HAP-1 (cell line): ENCODE measurements around the gene CCBE1.
"Not testable (repeated sequence)": the region's sequence is repeated elsewhere in the genome, so short reads cannot be mapped to it uniquely, and the experiment has no call there.

ENCODE experiments used
- DNase-seq, 2 experiments: peaks; one replicate each; pipeline ENCODE4 v3.0.0-alpha.2; 2016 to 2020; ENCODE audit warnings: low spot score in 2 of 2
- H3K27me3 ChIP-seq: fragments of 250-450 bp; sonication (Bioruptor Pico); 2 replicates; pipeline ENCODE4 v1.5.1; 2020; ENCODE audit warnings: low read depth, mild to moderate bottlenecking, moderate library complexity
- H3K36me3 ChIP-seq: fragments of 250-450 bp; sonication (Bioruptor Pico); replicated peaks from 2 replicates; pipeline ENCODE4 v1.5.1; 2020; ENCODE audit warnings: mild to moderate bottlenecking
- H3K4me1 ChIP-seq: fragments of 250-450 bp; sonication (Bioruptor Pico); 2 replicates; pipeline ENCODE4 v1.5.1; 2020; ENCODE audit warnings: mild to moderate bottlenecking
- H3K4me3 ChIP-seq: fragments of 250-450 bp; sonication (Bioruptor Pico); 2 replicates; pipeline ENCODE4 v1.5.1; 2020; ENCODE audit warnings: mild to moderate bottlenecking, moderate library complexity
- H3K9me3 ChIP-seq: fragments of 250-450 bp; sonication (Bioruptor Pico); 2 replicates; pipeline ENCODE4 v1.5.1; 2020; ENCODE audit warnings: mild to moderate bottlenecking, moderate library complexity
- in situ Hi-C: fragments of 300-500 bp; cut with MboI; formaldehyde crosslinking; loops from 3 replicates; pipeline ENCODE4 v1.14.3; 2020; ENCODE audit warnings: low sequenced_read_pairs, inconsistent platforms, mixed read lengths

CCBE1 gene

GRCh38 chr18:59685501-59685900 is 11.7 kb downstream of the CCBE1 start:
- H3K4me1 ChIP-seq = no peaks in the 10 kb centered on the region
- H3K4me3 ChIP-seq = no peak overlapping the region
- H3K36me3 ChIP-seq = no peaks in the 10 kb centered on the region
- H3K9me3 ChIP-seq = no peaks in the 10 kb centered on the region
- in situ Hi-C loops = no loop called here
- H3K27me3 ChIP-seq = no peaks in the 10 kb centered on the region
- DNase-seq = no peak

- no peaks in the 10 kb centered on the region for H3K36me3 ChIP-seq
- in situ Hi-C loops = no loop called here
- H3K27me3 ChIP-seq = no peaks in the 10 kb centered on the region
- H3K4me3 ChIP-seq = no peak overlapping the region
- H3K4me1 ChIP-seq = no peaks in the 10 kb centered on the region
- DNase-seq = no peak
- no peaks in the 10 kb centered on the region for H3K9me3 ChIP-seq
Observed at GRCh38 chr18:59684777-59685176, 12.4 kb downstream of the CCBE1 start.

- H3K36me3 ChIP-seq = no peaks in the 10 kb centered on the region
- no peaks in the 10 kb centered on the region for H3K27me3 ChIP-seq
- no peak for DNase-seq
- no peak overlapping the region for H3K4me3 ChIP-seq
- H3K9me3 ChIP-seq = no peaks in the 10 kb centered on the region
- in situ Hi-C loops = no loop called here
- H3K4me1 ChIP-seq = no peaks in the 10 kb centered on the region
Observed at GRCh38 chr18:59681521-59682004, 15.7 kb downstream of the CCBE1 start.

- in situ Hi-C loops = no loop called here
- Histone ChIP-seq H3K4me1 (no peaks in the 10 kb centered on the region), H3K36me3 (no peaks in the 10 kb centered on the region), H3K4me3 (no peak overlapping the region), H3K9me3 (no peaks in the 10 kb centered on the region), H3K27me3 (no peaks in the 10 kb centered on the region)
- DNase-seq = no peak
Observed at GRCh38 chr18:59681051-59681450, 16.2 kb downstream of the CCBE1 start.

GRCh38 chr18:59675346-59675745 is 21.9 kb downstream of the CCBE1 start:
- Histone ChIP-seq H3K36me3 (no peaks in the 10 kb centered on the region), H3K27me3 (no peaks in the 10 kb centered on the region), H3K4me1 (no peaks in the 10 kb centered on the region), H3K4me3 (no peak overlapping the region), H3K9me3 (no peaks in the 10 kb centered on the region)
- no peak for DNase-seq
- in situ Hi-C loops = no loop called here

GRCh38 chr18:59674903-59675270 is 22.3 kb downstream of the CCBE1 start:
- Histone ChIP-seq H3K36me3 (no peaks in the 10 kb centered on the region), H3K9me3 (no peaks in the 10 kb centered on the region), H3K4me3 (no peak overlapping the region), H3K4me1 (no peaks in the 10 kb centered on the region), H3K27me3 (no peaks in the 10 kb centered on the region)
- in situ Hi-C loops = no loop called here
- no peak for DNase-seq

GRCh38 chr18:59674186-59674902 is 22.9 kb downstream of the CCBE1 start:
- no peak for DNase-seq
- Histone ChIP-seq H3K27me3 (no peaks in the 10 kb centered on the region), H3K36me3 (no peaks in the 10 kb centered on the region), H3K4me3 (no peak overlapping the region), H3K4me1 (no peaks in the 10 kb centered on the region), H3K9me3 (no peaks in the 10 kb centered on the region)
- in situ Hi-C loops = no loop called here

GRCh38 chr18:59672235-59672711 is 24.9 kb downstream of the CCBE1 start:
- in situ Hi-C loops = no loop called here

GRCh38 chr18:59671551-59671950 is 25.7 kb downstream of the CCBE1 start:
- H3K4me3 ChIP-seq = no peak overlapping the region
- in situ Hi-C loops = no loop called here

More at GRCh38 chr18:59672235-59672711, 24.9 kb downstream of the CCBE1 start:
- H3K27me3 ChIP-seq = no peaks in the 10 kb centered on the region
- no peaks in the 10 kb centered on the region for H3K9me3 ChIP-seq
- no peaks in the 10 kb centered on the region for H3K4me1 ChIP-seq
- no peaks in the 10 kb centered on the region for H3K36me3 ChIP-seq
- no peak for DNase-seq
- no peak overlapping the region for H3K4me3 ChIP-seq

GRCh38 chr18:59669872-59670657 is 27.2 kb downstream of the CCBE1 start:
- no peak overlapping the region for H3K4me3 ChIP-seq

More at GRCh38 chr18:59671551-59671950, 25.7 kb downstream of the CCBE1 start:
- no peaks in the 10 kb centered on the region for H3K9me3 ChIP-seq
- no peaks in the 10 kb centered on the region for H3K27me3 ChIP-seq
- H3K36me3 ChIP-seq = no peaks in the 10 kb centered on the region
- H3K4me1 ChIP-seq = no peaks in the 10 kb centered on the region
- DNase-seq = no peak

GRCh38 chr18:59667488-59667887 is 29.7 kb downstream of the CCBE1 start:
- no peaks in the 10 kb centered on the region for H3K4me1 ChIP-seq
- H3K9me3 ChIP-seq = no peaks in the 10 kb centered on the region
- no peaks in the 10 kb centered on the region for H3K27me3 ChIP-seq
- no peak for DNase-seq
- H3K4me3 ChIP-seq = no peak overlapping the region
- H3K36me3 ChIP-seq = no peaks in the 10 kb centered on the region
- in situ Hi-C loops = no loop called here

More at GRCh38 chr18:59669872-59670657, 27.2 kb downstream of the CCBE1 start:
- DNase-seq = no peak
- H3K27me3 ChIP-seq = no peaks in the 10 kb centered on the region
- H3K36me3 ChIP-seq = no peaks in the 10 kb centered on the region
- no peaks in the 10 kb centered on the region for H3K4me1 ChIP-seq
- in situ Hi-C loops = no loop called here
- no peaks in the 10 kb centered on the region for H3K9me3 ChIP-seq

- DNase-seq, H3K4me3 ChIP-seq, H3K4me1 ChIP-seq, H3K27me3 ChIP-seq, H3K9me3 ChIP-seq, H3K36me3 ChIP-seq, in situ Hi-C loops: not testable (repeated sequence)
Observed at GRCh38 chr18:59666007-59666402, 31.2 kb downstream of the CCBE1 start.

- Histone ChIP-seq H3K36me3 (no peaks in the 10 kb centered on the region), H3K27me3 (peaks cover 3% of the 10 kb centered on the region; the same call in 1 of the 2 replicates), H3K4me3 (no peak overlapping the region), H3K4me1 (no peaks in the 10 kb centered on the region), H3K9me3 (no peaks in the 10 kb centered on the region)
- DNase-seq = no peak
- in situ Hi-C loops = no loop called here
Observed at GRCh38 chr18:59665057-59666006, 31.9 kb downstream of the CCBE1 start.
